Activated T-cell treated with anti-CD3 and anti-CD28 coated beads, Interleukin-2, amount 50 U/mL, for 1 hour (primary cell): ENCODE measurements around the gene KRABD2.
"Not testable (repeated sequence)": the region's sequence is repeated elsewhere in the genome, so short reads cannot be mapped to it uniquely, and the experiment has no call there.

Experiments used
- DNase-seq: peaks from one replicate; pipeline ENCODE4 v3.0.0-alpha.2; 2020

Gene KRABD2

GRCh38 chr17:8360260-8360659 is 16.2 kb downstream of the KRABD2 start:
- DNase-seq, result no peak

GRCh38 chr17:8359769-8360168 is 16.7 kb downstream of the KRABD2 start:
- no peak for DNase-seq

- DNase-seq, result no peak
Observed at GRCh38 chr17:8357910-8358309, 18.6 kb downstream of the KRABD2 start.

- no peak for DNase-seq
Observed at GRCh38 chr17:8354236-8354635, 22.3 kb downstream of the KRABD2 start.

DNA sequence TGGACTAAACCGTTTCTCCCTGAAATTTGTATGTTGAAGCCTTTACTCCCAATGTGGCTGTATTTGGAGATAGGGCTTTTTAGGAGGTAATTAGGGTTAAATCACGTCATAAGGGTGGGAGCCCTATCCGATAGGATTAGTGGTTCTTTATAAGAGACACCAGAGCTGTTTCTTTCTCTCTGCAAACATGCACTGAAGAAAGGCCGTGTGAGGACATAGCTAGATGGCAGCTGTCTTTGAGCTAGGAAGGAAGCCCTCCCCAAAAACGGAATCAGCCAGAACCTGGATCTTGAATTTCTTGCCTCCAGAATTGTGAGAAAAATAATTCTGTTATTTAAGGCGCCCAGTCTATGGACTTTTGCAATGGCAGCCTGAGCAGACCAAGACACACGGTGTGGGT is 22.8 kb downstream of the KRABD2 start:
- DNase-seq, result no peak

DNA sequence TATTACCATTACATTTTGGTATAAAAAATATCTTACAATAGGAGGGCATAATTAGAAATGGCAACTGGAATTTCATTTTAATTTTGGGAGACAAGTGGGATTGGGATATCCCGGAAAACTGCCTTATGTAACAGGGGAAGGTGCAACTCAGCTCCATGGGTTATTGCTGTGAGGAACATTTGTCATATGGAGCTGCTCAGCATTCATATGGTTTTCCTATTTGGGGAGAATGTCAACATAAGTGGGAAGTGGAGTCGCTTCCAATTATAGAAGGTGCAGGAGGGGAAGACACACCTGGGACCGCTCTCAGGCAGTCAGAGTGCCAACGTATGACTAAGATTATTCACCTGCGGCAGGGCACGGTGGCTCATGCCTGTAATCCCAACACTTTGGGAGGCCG is 26.2 kb downstream of the KRABD2 start:
- no peak for DNase-seq

- DNase-seq, result not testable (repeated sequence)
Observed at GRCh38 chr17:8347001-8347400, 29.5 kb downstream of the KRABD2 start.

DNA sequence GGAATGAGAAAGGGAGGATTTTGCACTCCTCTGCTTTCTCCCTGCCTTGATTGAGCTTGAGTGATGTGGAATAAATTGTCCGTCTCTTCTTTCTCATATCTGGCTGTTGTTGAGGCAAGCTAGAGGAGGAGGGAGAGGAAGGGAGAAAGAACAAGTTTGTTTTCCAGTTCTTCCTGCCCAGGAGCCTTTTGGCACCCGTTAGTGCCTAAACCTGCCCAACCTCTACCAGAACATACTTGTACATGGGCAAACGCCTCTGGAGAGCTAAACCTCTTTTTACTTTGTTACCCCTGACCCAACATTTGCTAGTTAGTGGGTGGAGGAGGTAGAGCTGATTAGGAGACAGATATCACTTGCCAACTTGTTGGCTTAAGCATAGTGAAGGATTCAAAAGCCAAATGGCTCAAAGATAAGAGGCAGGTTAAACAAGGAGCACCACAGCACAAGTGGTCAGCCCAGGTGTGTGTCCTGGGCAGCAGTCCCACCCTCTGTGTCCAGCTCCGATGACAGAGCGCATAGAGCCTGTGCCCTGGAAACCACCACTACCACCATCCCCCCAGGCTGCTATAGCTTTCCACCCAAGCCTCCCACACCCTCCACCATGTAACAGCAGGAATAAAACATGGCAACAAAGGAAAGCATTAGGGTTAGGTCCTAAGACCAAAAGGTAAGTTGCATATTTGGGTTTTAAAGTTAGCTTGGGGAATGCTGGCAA is 30.4 kb downstream of the KRABD2 start:
- DNase-seq, result no peak

DNA sequence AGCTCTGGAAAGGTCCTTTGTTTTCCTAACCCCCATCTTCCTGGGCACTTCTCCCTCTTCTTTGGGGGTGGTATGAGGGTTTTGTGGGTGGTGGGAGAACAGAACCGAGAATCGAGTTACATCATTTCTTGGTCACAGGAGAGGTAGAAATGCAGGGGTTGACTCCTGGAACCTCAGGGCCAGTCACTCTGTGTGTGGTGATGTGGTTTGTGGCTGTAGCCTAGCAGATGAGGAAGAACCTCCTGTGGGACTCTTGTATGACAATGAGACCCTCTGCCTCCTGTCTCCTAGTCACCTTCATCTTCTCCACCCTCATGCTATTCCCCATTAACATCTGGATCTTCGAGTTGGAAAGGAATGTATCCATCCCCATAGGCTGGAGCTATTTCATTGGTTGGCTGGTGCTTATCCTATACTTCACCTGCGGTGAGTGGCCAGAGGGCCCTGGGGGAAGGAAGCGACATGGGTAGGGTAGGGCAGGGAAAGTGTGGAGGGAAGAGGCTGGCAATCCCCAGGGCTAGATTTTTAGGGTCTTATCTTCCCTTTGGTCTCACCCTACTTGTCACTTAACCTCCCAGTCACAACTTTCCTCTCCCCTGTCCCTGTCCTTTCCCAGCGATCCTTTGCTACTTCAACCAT is 31.3 kb downstream of the KRABD2 start:
- no peak for DNase-seq

- DNase-seq, result no peak
Observed at GRCh38 chr17:8341456-8341855, 35.0 kb downstream of the KRABD2 start.

DNA sequence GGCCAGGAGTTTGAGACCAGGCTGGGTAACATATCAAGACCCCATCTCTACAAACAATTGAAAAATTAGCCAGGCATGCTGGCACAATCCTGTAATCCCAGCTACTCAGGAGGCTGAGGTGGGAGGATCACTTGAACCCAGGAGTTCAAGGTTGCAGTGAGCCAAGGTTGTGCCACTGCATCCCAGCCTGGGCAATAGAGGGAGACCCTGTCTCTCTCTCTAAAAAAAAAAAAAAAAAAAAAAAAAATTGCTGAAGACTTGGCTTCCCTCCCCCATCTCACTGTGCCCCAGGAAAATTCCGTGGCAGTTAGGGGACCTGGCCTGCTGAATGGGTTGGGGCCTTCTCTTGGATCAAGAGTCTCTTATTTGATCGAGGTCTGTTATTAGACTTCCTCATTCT is 37.0 kb downstream of the KRABD2 start, which contains the start of gene ODF4:
ODF4 (plus strand) TSS at position 301 of the 400 bp plus-strand sequence. CDS start 212 bp downstream, outside the sequence.
- no peak for DNase-seq

DNA sequence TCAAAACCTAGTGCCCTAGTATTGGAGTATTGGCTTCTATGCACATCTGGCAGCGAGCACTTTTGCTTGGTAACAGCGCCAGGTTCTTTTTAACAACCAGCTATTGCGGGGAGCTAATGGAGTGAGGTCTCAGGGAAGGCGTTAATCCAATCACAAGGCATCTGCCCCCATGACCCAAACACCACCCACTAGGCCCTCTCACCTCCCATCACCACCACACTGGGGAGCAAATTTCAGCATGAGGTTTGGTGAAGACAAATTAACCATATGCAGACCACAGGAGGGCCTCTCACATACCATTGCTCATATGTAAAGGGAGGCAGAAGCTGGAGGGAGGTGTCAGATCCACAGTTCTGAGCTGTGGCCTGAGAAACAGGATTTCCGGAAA is 37.8 kb downstream of the KRABD2 start:
- no peak for DNase-seq

DNA sequence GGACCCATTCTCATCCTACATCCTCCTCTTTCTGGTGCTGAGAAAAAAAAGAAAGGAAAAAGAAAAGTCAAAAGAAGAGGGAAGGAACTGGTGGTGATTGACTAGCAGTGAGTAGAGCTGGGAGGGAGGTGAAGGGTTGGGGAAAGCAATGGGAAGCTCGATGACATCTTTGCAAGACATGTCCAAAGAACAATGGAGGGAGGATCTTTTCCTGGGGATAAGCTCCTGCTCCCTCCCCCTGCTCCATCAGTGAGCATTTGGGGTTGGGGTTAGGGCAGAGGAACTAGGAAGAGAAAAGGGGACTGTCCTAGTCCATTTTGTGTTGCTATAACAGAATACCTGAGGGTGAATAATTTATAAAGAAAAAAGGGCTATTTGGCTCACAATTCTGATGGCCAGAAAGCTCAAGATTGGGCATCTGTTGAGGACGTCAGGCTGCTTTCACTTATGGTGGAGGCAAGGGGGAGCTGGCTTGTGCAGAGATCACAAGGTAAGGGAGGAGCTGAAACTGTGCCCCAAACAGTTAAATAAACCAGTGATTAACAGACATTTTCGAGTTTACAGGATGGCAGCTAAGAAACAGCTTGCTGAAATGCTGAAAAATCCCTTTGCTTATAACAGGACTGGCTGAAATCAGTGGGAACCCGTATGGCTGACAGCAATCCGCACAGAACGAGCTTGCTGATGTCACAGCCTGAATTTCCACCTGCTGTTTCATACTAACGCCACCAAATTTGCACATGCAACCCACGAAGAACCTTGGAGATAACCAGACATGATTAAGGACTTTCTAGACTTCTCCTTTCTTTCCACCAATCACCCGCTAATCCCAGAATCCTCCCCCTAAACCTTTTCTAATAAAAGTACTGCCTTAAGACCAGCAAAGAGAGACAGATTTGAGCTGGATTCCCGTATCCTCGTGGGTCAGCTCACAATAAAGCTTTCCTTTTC is 38.4 kb downstream of the KRABD2 start:
- no peak for DNase-seq

DNA sequence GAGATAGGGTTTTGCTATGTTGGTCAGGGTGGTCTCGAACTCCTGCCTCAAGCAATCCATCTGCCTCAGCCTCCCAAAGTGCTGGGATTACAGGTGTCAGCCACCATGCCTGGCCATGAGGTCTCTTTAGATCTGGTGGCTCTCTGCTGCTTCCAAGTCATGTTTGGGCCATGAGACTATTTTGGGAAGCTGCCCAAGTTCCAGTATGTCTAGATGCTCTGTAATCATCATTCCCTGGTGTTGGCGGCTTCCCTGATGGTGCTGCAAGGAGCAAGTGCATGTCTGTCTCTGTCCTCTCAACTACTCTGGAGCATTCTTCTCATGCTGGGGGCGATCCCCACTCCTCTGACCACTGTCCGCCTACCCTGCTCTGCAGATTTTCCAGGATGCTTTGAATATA is 43.2 kb downstream of the KRABD2 start:
- no peak for DNase-seq

GRCh38 chr17:8332688-8333087 is 43.8 kb downstream of the KRABD2 start:
- DNase-seq, result no peak

DNA sequence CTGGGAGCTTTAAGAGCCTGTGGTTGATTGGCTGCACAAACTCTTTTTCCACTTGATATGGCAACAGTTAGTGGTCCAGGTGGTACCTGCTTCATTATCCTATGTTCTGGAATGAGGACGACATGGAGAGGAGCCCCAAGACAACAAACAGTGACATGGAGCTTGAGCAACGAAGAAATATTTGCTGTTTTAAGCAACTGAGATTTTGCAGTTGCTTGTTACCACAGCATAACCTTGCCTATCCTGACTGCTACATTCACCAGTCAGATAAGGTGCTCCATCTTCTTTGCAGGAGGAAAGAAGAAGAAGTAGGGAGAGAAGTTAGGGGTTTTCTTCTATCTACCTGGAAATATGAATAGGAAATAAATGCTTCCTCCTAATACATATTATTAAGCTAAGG is 44.4 kb downstream of the KRABD2 start:
- DNase-seq, result no peak

DNA sequence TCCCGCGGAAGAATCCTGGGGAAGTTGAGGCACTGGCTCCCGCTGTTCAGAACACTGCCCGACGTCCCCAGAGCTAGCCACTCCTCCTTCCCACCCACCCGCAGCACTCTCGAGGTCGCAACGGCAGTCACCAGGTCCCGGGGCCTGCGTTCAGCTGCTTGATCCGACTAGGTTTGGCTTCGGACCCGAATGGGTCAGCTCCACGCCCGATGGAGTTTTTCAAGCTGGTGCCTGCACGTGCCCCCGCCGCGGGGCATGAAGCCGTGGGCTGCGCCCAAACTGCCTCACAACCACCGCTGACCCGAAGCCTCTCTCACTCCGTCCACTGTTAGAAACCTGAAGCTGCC is 49.2 kb downstream of the KRABD2 start:
- DNase-seq, result no peak
